ENCODE results near the gene SLC24A3.
A peak's percentile ranks its signal among the peaks of the same experiment; 100 is the strongest.

SLC24A3 gene

GRCh38 chr20:19520261-19520660 is 307.8 kb downstream of the SLC24A3 start:
- no peak for DNase-seq

- DNase-seq = no peak
Observed at GRCh38 chr20:19522071-19522801, 309.8 kb downstream of the SLC24A3 start.

GRCh38 chr20:19522836-19523590 is 310.6 kb downstream of the SLC24A3 start:
- no peak for DNase-seq

- no peak for DNase-seq
Observed at GRCh38 chr20:19524691-19525090, 312.2 kb downstream of the SLC24A3 start.

GRCh38 chr20:19527509-19527908 is 315.1 kb downstream of the SLC24A3 start:
- DNase-seq = no peak

GRCh38 chr20:19528286-19529030 is 316.0 kb downstream of the SLC24A3 start:
- DNase-seq = no peak

GRCh38 chr20:19530006-19530405 is 317.6 kb downstream of the SLC24A3 start:
- DNase-seq = no peak

GRCh38 chr20:19531446-19531845 is 319.0 kb downstream of the SLC24A3 start:
- DNase-seq = no peak

- DNase-seq = no peak
Observed at GRCh38 chr20:19538556-19538955, 326.1 kb downstream of the SLC24A3 start.

GRCh38 chr20:19539191-19539590 is 326.7 kb downstream of the SLC24A3 start:
- no peak for DNase-seq

GRCh38 chr20:19540392-19540791 is 327.9 kb downstream of the SLC24A3 start:
- DNase-seq = peak; percentile 2

- no peak for DNase-seq
Observed at GRCh38 chr20:19543101-19543500, 330.7 kb downstream of the SLC24A3 start.

- no peak for DNase-seq
Observed at GRCh38 chr20:19544684-19545083, 332.2 kb downstream of the SLC24A3 start.

- DNase-seq = no peak
Observed at GRCh38 chr20:19546648-19547047, 334.2 kb downstream of the SLC24A3 start.

GRCh38 chr20:19547547-19547946 is 335.1 kb downstream of the SLC24A3 start:
- DNase-seq = no peak

- no peak for DNase-seq
Observed at GRCh38 chr20:19549896-19550295, 337.5 kb downstream of the SLC24A3 start.

GRCh38 chr20:19552221-19553180 is 340.1 kb downstream of the SLC24A3 start:
- DNase-seq = no peak

- DNase-seq = no peak
Observed at GRCh38 chr20:19554666-19555065, 342.2 kb downstream of the SLC24A3 start.

GRCh38 chr20:19555726-19556125 is 343.3 kb downstream of the SLC24A3 start:
- no peak for DNase-seq

GRCh38 chr20:19557291-19557690 is 344.8 kb downstream of the SLC24A3 start:
- DNase-seq = no peak

GRCh38 chr20:19560881-19561480 is 348.5 kb downstream of the SLC24A3 start:
- no peak for DNase-seq

- no peak for DNase-seq
Observed at GRCh38 chr20:19562426-19562825, 350.0 kb downstream of the SLC24A3 start.
